Activated naive CD8-positive, alpha-beta T cell treated with anti-CD3 and anti-CD28 coated beads, Interleukin-2, amount 10 ng/mL, durations not matched to agents 7 days and 5 days (primary cell): Measurements from ENCODE around the gene BANP. TPM values are rescaled to one million over a fixed set of nuclear protein-coding genes. Genes with fewer than 3 reads are reported as not detected.

Experiments used
- ATAC-seq: fragments of 150-1000 bp; cut with Tn5 transposase; one replicate; pipeline ENCODE4 v1.10.0; 2021; ENCODE audit warnings: low read depth, moderate library complexity
- POLR2A ChIA-PET: fragments of 350-600 bp; sonication (Branson Sonifier 250); formaldehyde crosslinking; loops from one replicate; lab custom pipeline; 2021; ENCODE audit warnings: antibody characterized with exemption; lab: Charles Lee
- DNase-seq: peaks from one replicate; pipeline ENCODE4 v3.0.0; 2021
- H3K27ac Mint-ChIP-seq: one replicate; pipeline ENCODE4 v1.8.0; 2022; ENCODE audit warnings: mild to moderate bottlenecking, mixed read lengths
- H3K27me3 Mint-ChIP-seq: one replicate; pipeline ENCODE4 v1.8.0; 2022; ENCODE audit warnings: mild to moderate bottlenecking, moderate library complexity, mixed read lengths
- H3K36me3 Mint-ChIP-seq: one replicate; pipeline ENCODE4 v1.8.0; 2021; ENCODE audit warnings: mild to moderate bottlenecking, mixed read lengths
- H3K4me1 Mint-ChIP-seq: one replicate; pipeline ENCODE4 v1.8.0; 2021; ENCODE audit warnings: mixed read lengths
- H3K4me3 Mint-ChIP-seq: one replicate; pipeline ENCODE4 v1.8.0; 2022; ENCODE audit warnings: mild to moderate bottlenecking, moderate library complexity, mixed read lengths
- H3K9me3 Mint-ChIP-seq: one replicate; pipeline ENCODE4 v1.8.0; 2021; ENCODE audit warnings: mixed read lengths
- total RNA-seq, 2 experiments: library from RNA; stranded (reverse); gene quantifications; one replicate each; pipeline ENCODE4 v1.2.3, GENCODE V29; 2021

BANP gene
- total RNA-seq, 2 experiments from 2014 or later: 50.2 to 55.1 TPM

- DNase-seq (no peak), ATAC-seq (no peak)
- no peaks in the 10 kb centered on the region for H3K27me3 Mint-ChIP-seq
- no peaks in the 10 kb centered on the region for H3K9me3 Mint-ChIP-seq
- H3K4me3 Mint-ChIP-seq: no peak overlapping the region
- no peaks in the 10 kb centered on the region for H3K36me3 Mint-ChIP-seq
- H3K4me1 Mint-ChIP-seq: no peaks in the 10 kb centered on the region
- POLR2A ChIA-PET: no interaction called here
- H3K27ac Mint-ChIP-seq: no peak overlapping the region
Measured at GRCh38 chr16:88060524-88061219, 109.4 kb downstream of the BANP start.

GRCh38 chr16:88061346-88062110 is 110.3 kb downstream of the BANP start:
- Mint-ChIP-seq H3K4me3 (no peak overlapping the region), H3K36me3 (no peaks in the 10 kb centered on the region), H3K27ac (no peak overlapping the region), H3K27me3 (no peaks in the 10 kb centered on the region), H3K9me3 (no peaks in the 10 kb centered on the region), H3K4me1 (no peaks in the 10 kb centered on the region)
- DNase-seq: no peak
- ATAC-seq: no peak
- POLR2A ChIA-PET: no interaction called here

GRCh38 chr16:88062341-88063210 is 111.3 kb downstream of the BANP start:
- Mint-ChIP-seq H3K27me3 (no peaks in the 10 kb centered on the region), H3K36me3 (no peaks in the 10 kb centered on the region), H3K27ac (no peak overlapping the region), H3K4me3 (no peak overlapping the region), H3K4me1 (no peaks in the 10 kb centered on the region), H3K9me3 (no peaks in the 10 kb centered on the region)
- ATAC-seq (no peak), DNase-seq (no peak)
- POLR2A ChIA-PET: no interaction called here

GRCh38 chr16:88063211-88063773 is 112.1 kb downstream of the BANP start:
- H3K27ac Mint-ChIP-seq: no peak overlapping the region
- H3K9me3 Mint-ChIP-seq: no peaks in the 10 kb centered on the region
- no peak overlapping the region for H3K4me3 Mint-ChIP-seq
- DNase-seq: no peak
- no peaks in the 10 kb centered on the region for H3K4me1 Mint-ChIP-seq
- POLR2A ChIA-PET: no interaction called here
- H3K27me3 Mint-ChIP-seq: no peaks in the 10 kb centered on the region
- H3K36me3 Mint-ChIP-seq: no peaks in the 10 kb centered on the region
- ATAC-seq: no peak

- H3K4me3 Mint-ChIP-seq: no peak overlapping the region
Measured at GRCh38 chr16:88064011-88064888, 113.0 kb downstream of the BANP start.

GRCh38 chr16:88064889-88065746 is 113.9 kb downstream of the BANP start:
- Mint-ChIP-seq H3K36me3 (no peaks in the 10 kb centered on the region), H3K27me3 (no peaks in the 10 kb centered on the region), H3K9me3 (no peaks in the 10 kb centered on the region), H3K4me1 (no peaks in the 10 kb centered on the region), H3K27ac (no peak overlapping the region), H3K4me3 (no peak overlapping the region)
- ATAC-seq (no peak), DNase-seq (no peak)
- POLR2A ChIA-PET: no interaction called here

More at GRCh38 chr16:88064011-88064888, 113.0 kb downstream of the BANP start:
- POLR2A ChIA-PET: no interaction called here
- DNase-seq (no peak), ATAC-seq (no peak)
- Mint-ChIP-seq H3K27me3 (no peaks in the 10 kb centered on the region), H3K4me1 (no peaks in the 10 kb centered on the region), H3K27ac (no peak overlapping the region), H3K36me3 (no peaks in the 10 kb centered on the region), H3K9me3 (no peaks in the 10 kb centered on the region)

- DNase-seq: no peak
- Mint-ChIP-seq H3K27me3 (no peaks in the 10 kb centered on the region), H3K9me3 (no peaks in the 10 kb centered on the region), H3K27ac (no peak overlapping the region), H3K4me1 (no peaks in the 10 kb centered on the region), H3K36me3 (no peaks in the 10 kb centered on the region), H3K4me3 (no peak overlapping the region)
- ATAC-seq: no peak
- POLR2A ChIA-PET: no interaction called here
Measured at GRCh38 chr16:88065747-88066142, 114.5 kb downstream of the BANP start.

- Mint-ChIP-seq H3K27ac (no peak overlapping the region), H3K4me1 (no peaks in the 10 kb centered on the region), H3K36me3 (no peaks in the 10 kb centered on the region), H3K27me3 (no peaks in the 10 kb centered on the region), H3K9me3 (no peaks in the 10 kb centered on the region), H3K4me3 (no peak overlapping the region)
- ATAC-seq: no peak
- POLR2A ChIA-PET: no interaction called here
- DNase-seq: no peak
Measured at GRCh38 chr16:88066234-88066633, 115.0 kb downstream of the BANP start.

GRCh38 chr16:88066680-88067529 is 115.7 kb downstream of the BANP start:
- Mint-ChIP-seq H3K27me3 (no peaks in the 10 kb centered on the region), H3K4me1 (no peaks in the 10 kb centered on the region), H3K4me3 (no peak overlapping the region), H3K27ac (no peak overlapping the region), H3K9me3 (no peaks in the 10 kb centered on the region), H3K36me3 (no peaks in the 10 kb centered on the region)
- no peak for ATAC-seq
- POLR2A ChIA-PET: no interaction called here
- DNase-seq: no peak

GRCh38 chr16:88067530-88068411 is 116.5 kb downstream of the BANP start:
- H3K9me3 Mint-ChIP-seq: no peaks in the 10 kb centered on the region
- DNase-seq (no peak), ATAC-seq (no peak)
- no peak overlapping the region for H3K4me3 Mint-ChIP-seq
- H3K27ac Mint-ChIP-seq: no peak overlapping the region
- no peaks in the 10 kb centered on the region for H3K36me3 Mint-ChIP-seq
- no peaks in the 10 kb centered on the region for H3K4me1 Mint-ChIP-seq
- POLR2A ChIA-PET: no interaction called here
- H3K27me3 Mint-ChIP-seq: no peaks in the 10 kb centered on the region
